HepG2 (cell line): ENCODE measurements around the gene HCFC2.

Experiments
- EP300 ChIP-seq, 3 experiments: sonication (generic) in 1 of 3; formaldehyde crosslinking in 1 of 3; IDR thresholded peaks; 2 replicates each; pipeline versions ENCODE4 v1.5.1 to v1.6.1; 2011 to 2020; ENCODE audit warnings: low read depth in 2 of 3, low read length in 2 of 3, borderline replicate concordance in 1 of 3, improper control_type of control experiment in 1 of 3, mild to moderate bottlenecking in 1 of 3, missing genetic modification reagents in 1 of 3, moderate library complexity in 1 of 3
- EZH2 ChIP-seq: conservative IDR thresholded peaks from 2 replicates; pipeline ENCODE4 v1.6.1; 2012; ENCODE audit warnings: mild to moderate bottlenecking, low read depth, low read length, moderate library complexity
- SRSF9 ChIP-seq: fragments of 200-400 bp; formaldehyde crosslinking; IDR thresholded peaks from 2 replicates; pipeline ENCODE4 v1.6.1; 2018; ENCODE audit warnings: borderline replicate concordance, mild to moderate bottlenecking, low read depth, low read length; ENCODE audit not compliant: insufficient read depth, poor library complexity, severe bottlenecking
- TGIF2 ChIP-seq: IDR thresholded peaks from 2 replicates; pipeline ENCODE4 v1.6.1; 2016; ENCODE audit warnings: control low read depth, missing compliant biosample characterization
- ZNF354B ChIP-seq: sonication (generic); formaldehyde crosslinking; IDR thresholded peaks from 2 replicates; pipeline ENCODE4 v1.8.0; 2022; ENCODE audit warnings: mild to moderate bottlenecking, missing genetic modification reagents
- TF ChIP-seq, protein P1 (sequence below): sonication (generic); formaldehyde crosslinking; IDR thresholded peaks from 2 replicates; pipeline ENCODE4 v1.4.0; 2020; ENCODE audit warnings: missing genetic modification reagents
- TF ChIP-seq, protein P2 (sequence below): sonication (generic); formaldehyde crosslinking; IDR thresholded peaks from 2 replicates; pipeline ENCODE4 v1.8.1; 2023; ENCODE audit warnings: missing genetic modification reagents, inconsistent platforms, borderline replicate concordance

DNA sequence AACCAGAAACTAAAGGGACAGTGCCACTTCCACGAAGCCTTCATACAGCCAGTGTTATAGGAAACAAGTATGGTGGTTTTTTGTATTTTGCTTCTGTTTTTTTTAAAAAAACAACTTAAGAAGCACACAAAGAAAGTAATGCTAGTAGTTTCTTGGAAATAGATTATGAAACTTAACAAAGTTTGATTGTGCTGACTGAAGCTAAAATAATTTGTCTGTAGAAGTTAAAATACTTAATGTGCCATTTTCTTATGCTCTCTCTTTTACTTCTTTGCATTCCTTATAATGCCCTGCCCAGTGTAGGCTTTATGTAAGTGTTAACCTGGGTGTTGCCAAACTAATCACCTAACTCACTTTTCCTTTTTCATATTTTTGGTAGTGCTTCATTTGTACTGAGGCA lies 16.4 kb downstream of the HCFC2 start:
- TF ChIP-seq EP300 (IDR thresholded peaks at IDR 0.05; ENCODE audit: low read depth in 2 of 2, low read length in 2 of 2), result no peak
- no peak for TF ChIP-seq EP300 (CRISPR knock-in tag; IDR thresholded peaks at IDR 0.05; ENCODE audit: borderline replicate concordance)
- TF ChIP-seq, protein P1, sequence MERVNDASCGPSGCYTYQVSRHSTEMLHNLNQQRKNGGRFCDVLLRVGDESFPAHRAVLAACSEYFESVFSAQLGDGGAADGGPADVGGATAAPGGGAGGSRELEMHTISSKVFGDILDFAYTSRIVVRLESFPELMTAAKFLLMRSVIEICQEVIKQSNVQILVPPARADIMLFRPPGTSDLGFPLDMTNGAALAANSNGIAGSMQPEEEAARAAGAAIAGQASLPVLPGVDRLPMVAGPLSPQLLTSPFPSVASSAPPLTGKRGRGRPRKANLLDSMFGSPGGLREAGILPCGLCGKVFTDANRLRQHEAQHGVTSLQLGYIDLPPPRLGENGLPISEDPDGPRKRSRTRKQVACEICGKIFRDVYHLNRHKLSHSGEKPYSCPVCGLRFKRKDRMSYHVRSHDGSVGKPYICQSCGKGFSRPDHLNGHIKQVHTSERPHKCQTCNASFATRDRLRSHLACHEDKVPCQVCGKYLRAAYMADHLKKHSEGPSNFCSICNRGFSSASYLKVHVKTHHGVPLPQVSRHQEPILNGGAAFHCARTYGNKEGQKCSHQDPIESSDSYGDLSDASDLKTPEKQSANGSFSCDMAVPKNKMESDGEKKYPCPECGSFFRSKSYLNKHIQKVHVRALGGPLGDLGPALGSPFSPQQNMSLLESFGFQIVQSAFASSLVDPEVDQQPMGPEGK (CRISPR knock-in tag), result no peak
- TF ChIP-seq SRSF9, result no peak
- no peak for TF ChIP-seq EZH2
- TF ChIP-seq, protein P2, sequence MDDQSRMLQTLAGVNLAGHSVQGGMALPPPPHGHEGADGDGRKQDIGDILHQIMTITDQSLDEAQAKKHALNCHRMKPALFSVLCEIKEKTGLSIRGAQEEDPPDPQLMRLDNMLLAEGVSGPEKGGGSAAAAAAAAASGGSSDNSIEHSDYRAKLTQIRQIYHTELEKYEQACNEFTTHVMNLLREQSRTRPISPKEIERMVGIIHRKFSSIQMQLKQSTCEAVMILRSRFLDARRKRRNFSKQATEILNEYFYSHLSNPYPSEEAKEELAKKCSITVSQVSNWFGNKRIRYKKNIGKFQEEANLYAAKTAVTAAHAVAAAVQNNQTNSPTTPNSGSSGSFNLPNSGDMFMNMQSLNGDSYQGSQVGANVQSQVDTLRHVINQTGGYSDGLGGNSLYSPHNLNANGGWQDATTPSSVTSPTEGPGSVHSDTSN, result no peak
- TF ChIP-seq ZNF354B (CRISPR knock-in tag), result no peak
- TF ChIP-seq TGIF2, result no peak
